GM21619 (cell line): ENCODE measurements around the gene CEACAM7.

Experiments
- ATAC-seq: cut with Tn5 transposase; IDR thresholded peaks from one replicate; pipeline ENCODE4 v1.9.1; 2021; ENCODE audit not compliant: unreplicated experiment

CEACAM7 gene

GRCh38 chr19:41700381-41701195 lies 12.5 kb upstream of the CEACAM7 start:
- ATAC-seq, result no peak

- ATAC-seq, result no peak
Measured at GRCh38 chr19:41699968-41700323, 11.9 kb upstream of the CEACAM7 start.

GRCh38 chr19:41699231-41699967 lies 11.3 kb upstream of the CEACAM7 start:
- no peak for ATAC-seq

GRCh38 chr19:41698746-41699230 lies 10.7 kb upstream of the CEACAM7 start:
- no peak for ATAC-seq

GRCh38 chr19:41697198-41697855 lies 9.3 kb upstream of the CEACAM7 start:
- no peak for ATAC-seq

- no peak for ATAC-seq
Measured at GRCh38 chr19:41696402-41697197, 8.5 kb upstream of the CEACAM7 start.

- ATAC-seq, result no peak
Measured at GRCh38 chr19:41695745-41696144, 7.7 kb upstream of the CEACAM7 start.

- no peak for ATAC-seq
Measured at GRCh38 chr19:41694831-41695635, 7.0 kb upstream of the CEACAM7 start.

- no peak for ATAC-seq
Measured at GRCh38 chr19:41694196-41694595, 6.1 kb upstream of the CEACAM7 start.

GRCh38 chr19:41691268-41691970 lies 3.3 kb upstream of the CEACAM7 start:
- ATAC-seq, result no peak

GRCh38 chr19:41690801-41691065 lies 2.7 kb upstream of the CEACAM7 start:
- no peak for ATAC-seq

- no peak for ATAC-seq
Measured at GRCh38 chr19:41689993-41690800, 2.1 kb upstream of the CEACAM7 start.

GRCh38 chr19:41688687-41689086 lies 617 bp upstream of the CEACAM7 start:
- no peak for ATAC-seq

- ATAC-seq, result no peak
Measured at GRCh38 chr19:41687419-41687818, 651 bp downstream of the CEACAM7 start.

- no peak for ATAC-seq
Measured at GRCh38 chr19:41682437-41682836, 5.6 kb downstream of the CEACAM7 start.

- ATAC-seq, result no peak
Measured at GRCh38 chr19:41671486-41671885, 16.6 kb downstream of the CEACAM7 start.

- no peak for ATAC-seq
Measured at GRCh38 chr19:41670755-41671154, 17.3 kb downstream of the CEACAM7 start.

GRCh38 chr19:41668315-41668714 lies 19.8 kb downstream of the CEACAM7 start:
- no peak for ATAC-seq

GRCh38 chr19:41666075-41666474 lies 22.0 kb downstream of the CEACAM7 start:
- no peak for ATAC-seq
